Sigmoid colon (tissue), 7 donors: Measurements from ENCODE around the gene MANSC4. TPM values are rescaled to one million over a fixed set of nuclear protein-coding genes. Genes with fewer than 3 reads are reported as not detected.
"Not testable (repeated sequence)": the region's sequence is repeated elsewhere in the genome, so short reads cannot be mapped to it uniquely, and the experiment has no call there.

Experiments
- DNase-seq: peaks from one replicate; pipeline ENCODE4 v3.0.0-alpha.2; 2019
- H3K27ac ChIP-seq, 4 donors: fragments of 200-600 bp; sonication (generic); one replicate each; pipeline ENCODE4 v1.5.1; 2016 to 2019; ENCODE audit warnings: mild to moderate bottlenecking in 1 of 4
- H3K27me3 ChIP-seq, 3 donors: fragments of 200-600 bp; sonication (generic); one replicate each; pipeline ENCODE4 v1.5.1; 2019; ENCODE audit warnings: mild to moderate bottlenecking in 1 of 3
- H3K36me3 ChIP-seq, 4 donors: fragments of 200-600 bp; sonication (generic); one replicate each; pipeline ENCODE4 v1.5.1; 2016 to 2019
- H3K4me1 ChIP-seq, 4 donors: fragments of 200-600 bp; sonication (generic); one replicate each; pipeline ENCODE4 v1.5.1; 2017 to 2019
- H3K4me3 ChIP-seq, 4 donors: fragments of 200-600 bp; sonication (generic); one replicate each; pipeline ENCODE4 v1.5.1; 2017 to 2019; ENCODE audit warnings: mild to moderate bottlenecking in 2 of 4, moderate library complexity in 1 of 4
- H3K9me3 ChIP-seq, 4 donors: fragments of 200-600 bp in 3 of 4; sonication (generic) in 3 of 4; one replicate each; pipeline versions ENCODE4 v1.5.1 to v1.6.1; 2013 to 2019
- CTCF ChIP-seq, 4 experiments: fragments of 450-650 bp in 3 of 4; fragments of 200-600 bp in 1 of 4; IDR thresholded peaks; one replicate each; pipeline ENCODE4 v1.5.1; 2016 to 2019; ENCODE audit warnings: antibody characterized with exemption in 4 of 4, mild to moderate bottlenecking in 3 of 4, moderate library complexity in 2 of 4
- EP300 ChIP-seq, 4 donors: sonication (generic); formaldehyde crosslinking; IDR thresholded peaks; one replicate each; pipeline ENCODE4 v1.6.1; 2017; ENCODE audit warnings: antibody characterized with exemption in 4 of 4
- POLR2A ChIP-seq, 2 donors: fragments of 450-650 bp; IDR thresholded peaks; one replicate each; pipeline ENCODE4 v1.6.1; 2016; ENCODE audit warnings: antibody characterized with exemption in 2 of 2, mild to moderate bottlenecking in 2 of 2, moderate library complexity in 2 of 2
- POLR2AphosphoS5 ChIP-seq, 4 donors: sonication (generic); formaldehyde crosslinking; IDR thresholded peaks; one replicate each; pipeline ENCODE4 v1.6.1; 2017; ENCODE audit warnings: antibody characterized with exemption in 4 of 4
- whole genome bisulfite sequencing, 2 donors: extraction: QIAGEN DNeasy Blood & Tissue Kit; methylation state at CpG; one replicate each; pipeline ENCODE4 v1.1.7; 2013; 5-methylcytosine and 5-hydroxymethylcytosine counted together
- intact Hi-C: fragments of 100-400 bp; cut with DNase I; formaldehyde crosslinking; loops from one replicate; pipeline ENCODE4 v1.15.1; 2023
- polyA plus RNA-seq, 3 donors: library from polyadenylated mRNA; stranded (reverse); fragments of 200-250 nt; gene quantifications; one replicate each; pipeline ENCODE4 v1.2.3, GENCODE V29; 2013
- total RNA-seq, 4 donors: library from RNA; depleted of rRNA; stranded (reverse); fragments of >200 nt; gene quantifications; one replicate each; pipeline ENCODE4 v1.1.0, GENCODE V29; 2016
- donor health status: healthy with polysubstance abuse.
- donor health status: Bipolar disorder and iron deficiency.
- donor health status: healthy.

Gene MANSC4
- total and polyA plus RNA-seq, 7 donors, result not detected

DNA sequence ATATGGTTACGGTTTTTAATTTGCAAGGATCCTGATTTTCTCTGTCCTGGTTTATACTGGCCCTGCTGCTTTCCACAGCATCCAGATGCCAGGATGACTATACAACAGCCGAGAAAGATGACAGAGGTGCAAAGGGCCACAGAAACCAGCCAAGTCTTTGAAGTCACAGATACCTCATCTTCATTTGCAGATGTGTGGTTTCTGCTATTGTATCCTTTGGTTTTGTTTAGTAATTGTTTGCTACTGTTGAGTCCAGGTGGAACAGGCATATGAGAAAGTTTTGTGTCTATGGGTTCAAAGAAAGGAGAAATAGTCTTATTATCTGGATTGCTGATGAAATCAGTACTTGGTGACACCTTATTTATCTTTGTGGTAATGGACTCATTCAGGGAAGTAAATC is 17.3 kb downstream of the MANSC4 start:
- no peaks in the 10 kb centered on the region for H3K36me3 ChIP-seq
- no peaks in the 10 kb centered on the region for H3K9me3 ChIP-seq
- no peaks in the 10 kb centered on the region for H3K27me3 ChIP-seq
- 88% methylated on average over 2 of the region's 2 CpGs for WGBS, 2 donors
- no peak for DNase-seq
- TF ChIP-seq POLR2A (IDR thresholded peaks at IDR 0.05) (no peak), POLR2AphosphoS5 (IDR thresholded peaks at IDR 0.05) (no peak), EP300 (IDR thresholded peaks at IDR 0.05) (no peak), CTCF (IDR thresholded peaks at IDR 0.05) (no peak)
- intact Hi-C loops, result no loop called here
- no peak overlapping the region for H3K4me3 ChIP-seq
- no peaks in the 10 kb centered on the region for H3K4me1 ChIP-seq
- no peak overlapping the region for H3K27ac ChIP-seq

DNA sequence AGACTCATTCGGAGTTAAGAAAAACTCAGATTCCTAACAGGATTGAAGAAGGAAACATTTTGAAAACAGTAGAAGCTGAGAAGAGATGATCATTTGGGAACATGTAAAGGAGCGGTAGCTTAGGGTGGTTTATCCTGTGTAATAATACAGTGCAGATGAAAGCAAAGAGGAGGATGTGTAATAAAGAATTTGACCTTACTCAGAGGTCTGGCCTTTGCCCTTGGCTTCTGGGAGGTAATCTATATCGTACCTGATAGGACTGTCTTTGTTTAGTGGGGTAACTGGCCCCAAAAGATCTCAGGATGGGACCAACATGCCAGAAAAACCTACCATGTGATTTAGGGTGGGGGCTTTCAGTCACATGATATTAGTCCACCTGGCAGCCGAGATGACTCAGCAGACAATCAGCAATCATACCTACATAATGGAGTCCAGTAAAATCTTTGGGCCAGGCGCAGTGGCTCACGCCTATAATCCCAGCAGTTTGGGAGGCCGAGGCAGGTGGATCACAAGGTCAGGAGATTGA is 23.3 kb downstream of the MANSC4 start:
- Histone ChIP-seq H3K4me1 (no peaks in the 10 kb centered on the region), H3K4me3 (no peak overlapping the region), H3K36me3 (peaks cover 0 to 25% (median 9%) of the 10 kb centered on the region in 4 donors), H3K27ac (no peak overlapping the region), H3K27me3 (no peaks in the 10 kb centered on the region), H3K9me3 (no peaks in the 10 kb centered on the region)
- TF ChIP-seq POLR2A (IDR thresholded peaks at IDR 0.05) (no peak), CTCF (IDR thresholded peaks at IDR 0.05) (no peak), POLR2AphosphoS5 (IDR thresholded peaks at IDR 0.05) (no peak), EP300 (IDR thresholded peaks at IDR 0.05) (no peak)
- 91 to 94% methylated on average over 7 of the region's 7 CpGs for WGBS, 2 donors
- intact Hi-C loops, result no loop called here
- no peak for DNase-seq

- Histone ChIP-seq H3K27ac (no peak overlapping the region), H3K27me3 (no peaks in the 10 kb centered on the region), H3K4me3 (no peak overlapping the region), H3K9me3 (no peaks in the 10 kb centered on the region), H3K36me3 (peaks cover 0 to 31% (median 9%) of the 10 kb centered on the region in 4 donors), H3K4me1 (no peaks in the 10 kb centered on the region)
- no peak for TF ChIP-seq POLR2A (IDR thresholded peaks at IDR 0.05)
- TF ChIP-seq POLR2AphosphoS5 (IDR thresholded peaks at IDR 0.05), result no peak
- intact Hi-C loops, result no loop called here
- DNase-seq, result no peak
- WGBS, 2 donors, result 23 to 70% methylated on average over 3 of the region's 3 CpGs
Observed at GRCh38 chr12:27754795-27755194, 25.2 kb downstream of the MANSC4 start.

- Histone ChIP-seq H3K4me1 (peaks cover 0 to 22% (median 18%) of the 10 kb centered on the region in 4 donors), H3K36me3 (peaks cover 0 to 26% (median 8%) of the 10 kb centered on the region in 4 donors), H3K9me3 (no peaks in the 10 kb centered on the region), H3K27me3 (no peaks in the 10 kb centered on the region), H3K27ac (no peak overlapping the region), H3K4me3 (no peak overlapping the region)
- WGBS, 2 donors, result 52 to 79% methylated on average over 15 of the region's 15 CpGs
- TF ChIP-seq POLR2A (IDR thresholded peaks at IDR 0.05), result no peak
- no peak for TF ChIP-seq EP300 (IDR thresholded peaks at IDR 0.05)
- TF ChIP-seq POLR2AphosphoS5 (IDR thresholded peaks at IDR 0.05), result no peak
- no peak for TF ChIP-seq CTCF (IDR thresholded peaks at IDR 0.05)
- intact Hi-C loops, result no loop called here
- DNase-seq, result no peak
Observed at GRCh38 chr12:27751386-27752047, 28.5 kb downstream of the MANSC4 start.

GRCh38 chr12:27747111-27747820 is 32.8 kb downstream of the MANSC4 start:
- intact Hi-C loops, result loop anchor here (5.0 kb wide), 1 partner anchor 75 kb away; no protein-coding TSS in a partner anchor
- no peaks in the 10 kb centered on the region for H3K27me3 ChIP-seq
- H3K4me3 ChIP-seq, result no peak overlapping the region
- 38 to 79% methylated on average over 3 of the region's 3 CpGs for WGBS, 2 donors
- TF ChIP-seq CTCF (IDR thresholded peaks at IDR 0.05), result no peak
- peak; percentile 18 to 45 (median 36) for TF ChIP-seq POLR2AphosphoS5 (IDR thresholded peaks at IDR 0.05)
- DNase-seq, result no peak
- peaks cover 0 to 32% (median 0%) of the 10 kb centered on the region in 4 donors for H3K36me3 ChIP-seq
- H3K27ac ChIP-seq, result peak overlapping the region; percentile 55 to 88 (median 76)
- H3K9me3 ChIP-seq, result no peaks in the 10 kb centered on the region
- H3K4me1 ChIP-seq, result peaks cover 0 to 22% (median 18%) of the 10 kb centered on the region in 4 donors

DNA sequence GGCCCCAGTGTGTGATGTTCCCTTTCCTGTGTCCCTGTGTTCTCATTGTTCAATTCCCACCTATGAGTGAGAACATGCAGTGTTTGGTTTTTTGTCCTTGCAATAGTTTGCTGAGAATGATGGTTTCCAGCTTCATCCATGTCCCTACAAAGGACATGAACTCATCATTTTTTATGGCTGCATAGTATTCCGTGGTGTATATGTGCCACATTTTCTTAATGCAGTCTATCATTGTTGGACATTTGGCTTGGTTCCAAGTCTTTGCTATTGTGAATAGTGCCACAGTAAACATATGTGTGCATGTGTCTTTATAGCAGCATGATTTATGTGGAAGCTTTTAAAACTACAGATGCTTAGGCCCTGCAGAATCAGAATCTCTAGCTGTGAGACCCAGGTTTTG is 34.3 kb downstream of the MANSC4 start:
- H3K4me1 ChIP-seq, result peaks cover 0 to 22% (median 18%) of the 10 kb centered on the region in 4 donors
- intact Hi-C loops, result loop anchor here (5.0 kb wide), 1 partner anchor 77 kb away; no protein-coding TSS in a partner anchor
- H3K27ac ChIP-seq, DNase-seq, H3K27me3 ChIP-seq, H3K4me3 ChIP-seq, H3K9me3 ChIP-seq: not testable (repeated sequence)
- peaks cover 0 to 36% (median 0%) of the 10 kb centered on the region in 4 donors for H3K36me3 ChIP-seq
- WGBS, 2 donors, result 68 to 79% methylated on average over 1 of the region's 1 CpG
